ENCODE data around the gene CEP170. TPM values are rescaled to one million over a fixed set of nuclear protein-coding genes. Genes with fewer than 3 reads are reported as not detected.

The CEP170 gene
- total RNA-seq, 1 experiment from 2014 or later: 94.7 TPM

GRCh38 chr1:243280571-243281129, 25.6 kb upstream of the CEP170 start (continued):
- TF ChIP-seq AR (CRISPR knock-in tag; IDR thresholded peaks at IDR 0.05): no peak
- TF ChIP-seq HMGA2 (CRISPR knock-in tag; IDR thresholded peaks at IDR 0.05): no peak
- TF ChIP-seq TEAD1 (CRISPR knock-in tag; IDR thresholded peaks at IDR 0.05): no peak
- TF ChIP-seq ZNF219 (CRISPR knock-in tag; IDR thresholded peaks at IDR 0.05; ENCODE audit: borderline replicate concordance): no peak
- no peak for TF ChIP-seq TCF7 (CRISPR knock-in tag; IDR thresholded peaks at IDR 0.05; ENCODE audit: low read depth)
- TF ChIP-seq EMX1 (CRISPR knock-in tag; IDR thresholded peaks at IDR 0.05): no peak
- TF ChIP-seq ZNF281 (CRISPR knock-in tag; IDR thresholded peaks at IDR 0.05): no peak
- no peak for TF ChIP-seq FOXJ3 (CRISPR knock-in tag; IDR thresholded peaks at IDR 0.05; ENCODE audit: borderline replicate concordance)
- no peak for TF ChIP-seq CREB1 (CRISPR knock-in tag; IDR thresholded peaks at IDR 0.05)
- TF ChIP-seq CTCF (IDR thresholded peaks at IDR 0.05): no peak
- TF ChIP-seq PRDM15 (CRISPR knock-in tag; IDR thresholded peaks at IDR 0.05): no peak
- TF ChIP-seq IRF1 (CRISPR knock-in tag; IDR thresholded peaks at IDR 0.05): no peak

- ATAC-seq (no peak), DNase-seq (ENCODE audit: low spot score) (no peak)
- H3K4me1 Mint-ChIP-seq: peaks cover 2% of the 10 kb centered on the region; the same call in 1 of the 2 replicates
- H3K27me3 Mint-ChIP-seq (ENCODE audit: low read depth): no peaks in the 10 kb centered on the region
- no peak overlapping the region for H3K4me3 Mint-ChIP-seq
- H3K27ac Mint-ChIP-seq: no peak overlapping the region
- 0 out of 2 replicates have a peak, but pooled peaks cover 3% of the 10 kb centered on the region for H3K9me3 Mint-ChIP-seq
- H3K36me3 Mint-ChIP-seq: 0 out of 2 replicates have a peak, but pooled peaks cover 3% of the 10 kb centered on the region
- ChIA-PET CTCF (interaction anchor here (0.7 kb wide), 1 partner anchor 10 kb away, joined by 3 read pairs; no protein-coding TSS in a partner anchor), POLR2A (no interaction called here)
- TF ChIP-seq SMAD4 (CRISPR knock-in tag; IDR thresholded peaks at IDR 0.05): no peak
- TF ChIP-seq CBFB (CRISPR knock-in tag; IDR thresholded peaks at IDR 0.05; ENCODE audit: low read depth): no peak
- no peak for TF ChIP-seq GTF2I (CRISPR knock-in tag; conservative IDR thresholded peaks at IDR 0.05)
- TF ChIP-seq ZNF425 (CRISPR knock-in tag; conservative IDR thresholded peaks at IDR 0.05): no peak
- TF ChIP-seq TEAD1 (CRISPR knock-in tag; IDR thresholded peaks at IDR 0.05): no peak
- TF ChIP-seq TP53 (CRISPR knock-in tag; IDR thresholded peaks at IDR 0.05): no peak
- TF ChIP-seq HMGXB4 (CRISPR knock-in tag; IDR thresholded peaks at IDR 0.05): no peak
- no peak for TF ChIP-seq NFYB (CRISPR knock-in tag; conservative IDR thresholded peaks at IDR 0.05; ENCODE audit: low read depth)
- TF ChIP-seq ZNF416 (CRISPR knock-in tag; IDR thresholded peaks at IDR 0.05): no peak
- TF ChIP-seq MYBL2 (CRISPR knock-in tag; IDR thresholded peaks at IDR 0.05): no peak
These were observed 20.2 kb upstream of the CEP170 start for GRCh38 chr1:243275316-243275715.

Measured in WTC11 (cell line).